SHP77 (cell line): ENCODE data around the gene PINK1.
A peak's percentile ranks its signal among the peaks of the same experiment; 100 is the strongest.

ENCODE experiments used
- DNase-seq, 2 experiments: peaks; one replicate each; lab custom pipeline; 2025; lab: John Stamatoyannopoulos, UW

PINK1 gene

DNA sequence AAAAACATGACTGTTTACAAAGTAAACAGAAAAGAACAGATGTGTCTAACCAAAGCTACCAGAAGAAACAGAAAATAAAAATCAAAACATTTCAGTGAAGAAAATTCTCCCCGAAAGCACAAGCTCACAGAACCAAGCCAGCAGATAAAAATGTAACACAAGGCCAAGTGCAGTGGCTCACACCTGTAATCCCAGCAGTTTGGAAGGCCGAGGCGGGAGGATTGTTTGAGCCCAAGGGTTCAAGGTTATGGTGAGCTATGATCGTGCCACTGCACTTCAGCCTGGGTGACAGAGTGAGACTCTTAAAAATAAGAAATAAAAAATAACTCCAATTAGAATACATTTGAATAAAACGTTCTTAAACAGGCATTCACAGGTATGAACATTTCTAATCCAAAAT is 47.0 kb downstream of the PINK1 start:
- no peak for DNase-seq

DNA sequence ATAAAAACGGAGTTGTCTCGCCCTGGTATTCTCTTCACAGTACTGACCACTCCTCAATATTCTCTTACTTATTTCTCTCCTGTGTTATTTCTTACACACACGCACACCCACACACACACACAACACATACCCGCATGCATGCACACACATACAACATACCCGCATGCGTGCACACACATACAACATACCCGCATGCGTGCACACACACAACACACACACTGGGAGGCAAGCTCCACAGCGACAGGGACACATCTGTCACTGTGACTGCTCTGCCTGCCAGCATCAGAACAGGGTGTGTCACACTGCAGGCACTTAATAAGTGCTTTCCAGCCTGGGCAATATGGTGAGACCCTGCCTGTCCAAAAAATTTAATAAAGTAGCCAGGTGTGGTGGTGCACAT is 48.7 kb downstream of the PINK1 start:
- DNase-seq: peak in 1 of 2 experiments; percentile 20

GRCh38 chr1:20682571-20683236 is 49.4 kb downstream of the PINK1 start:
- DNase-seq: peak; percentile 42 to 82

DNA sequence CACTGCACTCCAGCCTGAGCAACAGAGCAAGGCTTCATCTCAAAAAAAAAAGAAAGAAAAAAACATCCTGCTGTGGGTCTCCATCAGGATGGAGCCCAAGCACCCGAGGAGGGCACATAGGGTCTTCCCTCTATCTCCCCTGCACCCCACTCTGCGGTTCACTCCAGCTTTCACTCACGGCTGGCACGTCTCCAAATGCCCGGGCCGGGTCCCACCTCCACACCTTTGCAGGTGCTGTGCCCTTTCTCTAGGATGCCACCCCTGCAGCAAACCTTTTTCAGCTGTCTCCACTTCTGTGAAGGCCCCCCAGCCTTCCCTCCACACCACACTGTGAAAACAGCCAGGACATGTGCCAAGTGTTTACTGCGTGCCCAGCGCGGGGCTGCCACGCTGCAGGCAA is 50.4 kb downstream of the PINK1 start:
- DNase-seq: no peak

DNA sequence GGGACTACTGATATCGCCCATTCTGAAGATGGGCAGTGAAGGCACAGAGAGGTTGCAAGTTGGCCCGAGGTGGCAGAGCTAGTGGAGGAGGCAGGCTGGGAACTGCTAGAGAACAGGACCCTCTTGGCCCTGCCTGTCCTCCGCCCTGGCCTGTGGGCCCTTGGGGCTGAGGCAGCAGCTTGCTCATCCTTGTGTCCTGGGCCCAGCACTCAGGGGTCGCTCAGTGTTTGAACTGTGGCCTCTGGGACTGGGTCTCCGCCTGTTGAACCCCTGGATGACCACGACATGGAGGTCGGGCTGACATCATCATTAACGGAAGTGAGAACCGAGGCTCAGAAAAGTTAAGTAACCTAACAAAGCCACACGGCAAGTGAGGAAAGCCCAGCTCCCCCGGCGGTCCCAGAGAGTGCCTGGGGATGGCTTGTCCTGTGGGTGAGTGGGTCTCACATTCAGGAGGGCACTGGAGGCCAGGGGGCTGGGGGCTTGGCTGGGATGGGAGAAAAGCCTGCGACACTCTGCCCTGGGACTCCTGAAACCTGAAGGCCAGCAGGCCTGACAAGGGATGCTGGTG is 50.9 kb downstream of the PINK1 start:
- no peak for DNase-seq

DNA sequence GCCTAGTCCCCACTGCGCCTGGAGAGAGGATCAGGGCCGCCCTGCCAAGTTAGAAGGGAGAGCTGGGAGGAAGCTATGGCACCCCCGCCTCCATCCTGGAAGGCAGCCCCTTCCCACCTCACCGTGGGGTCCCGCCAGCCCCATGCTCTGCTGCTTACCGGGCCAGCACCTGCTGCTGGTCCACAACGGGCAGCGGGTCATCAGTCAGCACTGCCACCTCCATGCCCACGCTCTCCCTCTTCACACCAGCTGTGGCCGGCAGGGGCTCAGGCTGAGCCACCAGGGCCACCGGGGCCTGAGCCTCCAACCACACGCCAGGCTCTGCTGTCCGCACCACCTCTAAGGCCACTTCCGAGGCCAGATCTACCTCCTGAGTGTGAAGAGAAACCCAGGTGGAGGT is 51.4 kb downstream of the PINK1 start:
- DNase-seq: no peak

GRCh38 chr1:20685099-20685662 is 51.9 kb downstream of the PINK1 start:
- no peak for DNase-seq

DNA sequence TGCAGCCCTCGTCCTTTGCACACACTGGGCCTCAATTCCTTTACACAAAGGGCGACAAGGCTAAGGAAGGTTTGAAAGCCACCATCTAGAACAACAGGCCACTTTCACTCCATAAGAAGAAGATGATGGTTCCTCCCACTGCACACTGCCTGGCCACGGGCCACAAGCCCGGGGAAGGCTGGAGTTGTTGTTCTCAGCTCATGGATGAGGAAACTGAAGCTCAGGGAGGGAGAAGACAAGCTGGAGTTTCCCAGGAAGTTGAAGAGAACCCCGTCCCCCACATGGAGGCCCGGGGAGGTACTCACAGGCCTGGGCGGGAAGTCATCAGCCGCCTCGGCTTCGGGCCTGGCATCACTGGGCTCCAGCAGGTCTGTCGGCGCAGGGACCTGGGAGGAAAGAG is 52.5 kb downstream of the PINK1 start:
- no peak for DNase-seq

GRCh38 chr1:20686883-20687725 is 53.8 kb downstream of the PINK1 start:
- peak in 1 of 2 experiments; percentile 53 for DNase-seq

DNA sequence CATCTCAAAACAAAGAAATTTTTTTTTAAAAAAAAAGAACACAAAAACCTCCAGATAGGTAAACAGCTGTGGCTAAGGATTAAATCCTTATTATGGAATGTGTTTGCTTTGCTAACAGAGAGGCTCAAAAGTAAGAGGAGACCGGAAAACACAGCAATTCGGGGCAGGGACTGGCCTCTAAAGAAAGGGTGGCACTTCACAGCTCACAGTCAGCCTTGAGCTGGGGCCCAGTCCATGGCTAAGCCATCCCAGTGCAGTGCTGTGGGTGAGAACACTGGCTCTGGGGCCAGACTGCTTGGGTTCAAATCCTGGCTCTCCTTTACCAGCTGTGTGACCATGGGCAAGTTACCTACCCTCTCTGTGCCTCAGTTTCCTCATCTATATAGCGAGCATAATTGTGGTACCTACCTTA is 56.4 kb downstream of the PINK1 start:
- no peak for DNase-seq

DNA sequence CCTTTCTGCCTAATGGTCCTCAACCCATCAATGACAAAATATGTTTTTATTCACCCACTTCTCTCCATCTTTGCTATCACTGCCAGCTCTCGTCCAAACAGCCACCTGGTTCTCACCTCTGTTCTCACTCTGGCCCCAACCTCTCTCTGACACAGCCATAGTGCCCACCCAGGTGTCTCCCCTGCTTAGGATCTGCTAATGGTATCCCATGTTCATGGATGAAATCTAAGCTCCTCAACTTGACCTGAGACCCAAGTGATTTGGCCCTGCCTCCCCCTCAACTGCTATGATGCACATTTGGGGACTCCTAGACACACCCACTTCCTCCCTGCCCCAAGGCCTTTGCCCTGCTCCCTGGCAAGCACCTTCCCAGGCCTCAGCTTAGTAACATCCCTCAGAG is 58.6 kb downstream of the PINK1 start:
- DNase-seq: no peak

DNA sequence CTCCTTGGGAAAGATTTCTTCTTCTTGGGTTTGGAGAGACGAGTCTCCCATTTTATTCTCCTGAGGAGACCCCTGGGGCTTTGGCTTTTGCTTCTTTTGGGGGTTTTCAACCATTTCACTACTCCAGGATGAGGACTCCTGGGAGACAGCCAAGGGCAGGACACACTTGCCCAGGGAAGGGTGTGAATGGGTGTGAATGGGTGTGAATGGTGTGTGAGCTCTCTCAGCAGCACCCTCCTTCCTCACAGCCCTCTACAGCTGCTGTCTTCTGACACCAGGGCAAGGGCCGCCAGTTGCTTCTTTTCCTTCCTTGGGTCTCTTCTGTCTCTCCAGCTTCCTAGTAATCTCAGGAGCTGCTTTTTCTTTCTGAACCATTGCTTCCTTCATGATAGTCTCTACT is 60.4 kb downstream of the PINK1 start:
- no peak for DNase-seq

- DNase-seq: no peak
These were observed 62.3 kb downstream of the PINK1 start for GRCh38 chr1:20695515-20695914.

DNA sequence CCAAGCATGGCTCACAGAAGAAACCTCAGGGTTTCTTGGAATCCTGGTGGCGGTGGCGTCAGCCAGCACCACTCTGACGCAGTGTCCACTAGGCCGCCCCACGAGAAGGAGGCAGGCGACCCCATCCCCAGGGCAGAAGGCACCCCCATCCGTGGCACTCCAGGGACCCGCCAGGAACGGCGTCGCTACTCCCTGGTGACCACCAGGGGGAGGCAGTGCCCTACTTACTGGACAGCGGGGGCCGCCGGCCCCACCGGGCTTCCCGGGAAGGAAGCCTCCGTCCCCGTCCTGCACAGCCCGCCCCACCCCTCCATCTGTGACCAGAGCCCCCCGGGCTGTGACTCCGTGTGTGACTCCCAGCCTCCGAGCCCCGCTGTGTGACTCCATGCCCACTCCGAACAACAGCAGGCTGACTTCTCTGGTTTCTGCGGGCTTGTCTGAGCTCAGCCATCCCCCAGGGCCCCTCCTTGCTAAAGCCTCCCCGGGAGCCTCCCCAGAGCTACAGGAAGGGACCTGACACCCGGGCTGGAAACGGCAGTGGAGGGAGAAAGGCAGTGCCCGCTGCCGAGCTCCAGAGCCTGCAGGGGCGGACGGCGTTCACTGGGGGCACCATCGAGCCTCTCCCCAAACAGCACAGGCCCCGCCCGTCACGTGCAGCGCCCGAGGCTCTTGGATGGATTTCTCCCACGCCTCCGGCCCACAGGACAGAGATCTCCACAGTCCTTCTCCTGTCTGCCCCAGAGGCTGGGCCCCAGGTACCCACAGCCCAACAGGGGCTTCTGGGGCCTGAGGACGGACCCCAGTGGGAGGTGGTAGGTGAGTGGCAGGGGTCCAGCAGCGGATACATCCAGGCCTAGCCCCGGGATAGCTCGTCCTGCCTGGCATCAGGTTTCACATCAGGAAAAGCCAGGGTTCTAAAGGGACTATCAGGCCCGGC is 63.4 kb downstream of the PINK1 start:
- peak; percentile 85 to 88 for DNase-seq

GRCh38 chr1:20697563-20697962 is 64.3 kb downstream of the PINK1 start:
- DNase-seq: no peak

- DNase-seq: no peak
These were observed 65.1 kb downstream of the PINK1 start for GRCh38 chr1:20698195-20698910.

- peak; percentile 76 to 78 for DNase-seq
These were observed 66.3 kb downstream of the PINK1 start for GRCh38 chr1:20699558-20699957.

DNA sequence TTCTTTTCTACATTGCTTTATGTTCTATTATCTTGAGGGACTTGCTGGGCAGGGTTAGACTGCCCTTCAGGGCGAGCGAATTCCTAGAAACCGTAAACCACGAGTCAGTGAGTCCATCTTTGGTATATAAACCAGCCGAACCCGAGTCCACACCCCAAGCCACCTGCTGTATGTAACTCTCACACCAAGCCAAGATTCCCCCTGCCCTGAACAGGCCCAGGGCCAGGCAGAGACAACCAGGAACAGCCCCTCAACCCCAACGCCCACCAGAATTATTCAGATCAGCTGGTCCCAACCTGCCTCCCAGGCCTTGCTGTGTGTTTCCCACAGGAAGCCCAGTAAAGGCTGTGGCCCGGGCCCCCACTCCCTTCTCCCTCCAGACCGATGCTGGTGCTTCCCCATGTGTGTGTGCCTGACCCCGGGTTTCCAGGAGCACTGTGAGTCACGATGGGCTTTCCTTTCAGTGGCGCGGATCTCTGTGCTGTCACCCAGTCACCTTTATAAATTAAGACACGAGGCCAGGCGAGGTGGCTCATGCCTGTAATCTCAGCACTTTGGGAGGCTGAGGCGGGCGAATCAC is 67.5 kb downstream of the PINK1 start:
- DNase-seq: no peak
